Neural progenitor cell (in vitro differentiated cells): ENCODE results near the gene UPK2. TPM values are rescaled to one million over a fixed set of nuclear protein-coding genes. Genes with fewer than 3 reads are reported as not detected.
"Not testable (repeated sequence)": the region's sequence is repeated elsewhere in the genome, so short reads cannot be mapped to it uniquely, and the experiment has no call there.

Source experiments
- DNase-seq: peaks from one replicate; pipeline ENCODE4 v3.0.0-alpha.2; 2016; ENCODE audit warnings: low spot score
- H2AFZ ChIP-seq: fragments of 200-600 bp; sonication (generic); replicated peaks from 2 replicates; pipeline ENCODE4 v1.6.1; 2016; ENCODE audit warnings: antibody characterized with exemption
- H3F3A ChIP-seq: fragments of 200-600 bp; sonication (generic); 2 replicates; pipeline ENCODE4 v1.6.1; 2016; ENCODE audit warnings: antibody characterized with exemption, low read depth
- H3K27ac ChIP-seq: fragments of 200-600 bp; sonication (generic); 2 replicates; pipeline ENCODE4 v1.5.1; 2016; ENCODE audit warnings: mild to moderate bottlenecking
- H3K27me3 ChIP-seq: fragments of 200-600 bp; sonication (generic); 2 replicates; pipeline ENCODE4 v1.6.1; 2016; ENCODE audit warnings: mild to moderate bottlenecking, moderate library complexity
- H3K36me3 ChIP-seq: fragments of 200-600 bp; sonication (generic); 2 replicates; pipeline ENCODE4 v1.5.1; 2016
- H3K4me1 ChIP-seq: fragments of 200-600 bp; sonication (generic); 2 replicates; pipeline ENCODE4 v1.6.1; 2016; ENCODE audit warnings: mixed run types
- H3K4me2 ChIP-seq: fragments of 200-600 bp; sonication (generic); 2 replicates; pipeline ENCODE4 v1.6.1; 2016
- H3K4me3 ChIP-seq: fragments of 200-600 bp; sonication (generic); 2 replicates; pipeline ENCODE4 v1.5.1; 2016
- H3K79me2 ChIP-seq: fragments of 200-600 bp; sonication (generic); 2 replicates; pipeline ENCODE4 v1.6.1; 2016; ENCODE audit warnings: low read depth
- H3K9ac ChIP-seq: fragments of 200-600 bp; sonication (generic); 2 replicates; pipeline ENCODE4 v1.6.1; 2016
- H3K9me3 ChIP-seq: fragments of 200-600 bp; sonication (generic); 2 replicates; pipeline ENCODE4 v1.5.1; 2016; ENCODE audit warnings: low read depth
- H4K20me1 ChIP-seq: fragments of 200-600 bp; sonication (generic); 2 replicates; pipeline ENCODE4 v1.6.1; 2016; ENCODE audit warnings: low read depth
- H3K27ac Mint-ChIP-seq: 3 replicates; pipeline ENCODE4 v1.8.0; 2021; ENCODE audit warnings: mixed read lengths
- H3K27me3 Mint-ChIP-seq: 2 replicates; pipeline ENCODE4 v1.8.0; 2022; ENCODE audit warnings: low read depth, mild to moderate bottlenecking, inconsistent platforms, moderate library complexity, mixed read lengths; ENCODE audit not compliant: insufficient read depth
- H3K36me3 Mint-ChIP-seq: 3 replicates; pipeline ENCODE4 v1.8.0; 2021; ENCODE audit warnings: mixed read lengths
- H3K4me1 Mint-ChIP-seq: 3 replicates; pipeline ENCODE4 v1.8.0; 2021; ENCODE audit warnings: mixed read lengths
- H3K4me3 Mint-ChIP-seq: 3 replicates; pipeline ENCODE4 v1.8.0; 2021; ENCODE audit warnings: mild to moderate bottlenecking, moderate library complexity, mixed read lengths
- H3K9me3 Mint-ChIP-seq: 3 replicates; pipeline ENCODE4 v1.8.0; 2020; ENCODE audit warnings: mixed read lengths
- CTCF ChIP-seq: fragments of 200-600 bp; sonication (generic); IDR thresholded peaks from 2 replicates; pipeline ENCODE4 v1.5.1; 2017; ENCODE audit warnings: antibody characterized with exemption, mild to moderate bottlenecking
- EZH2 ChIP-seq: fragments of 200-600 bp; sonication (generic); IDR thresholded peaks from 2 replicates; pipeline ENCODE4 v1.6.1; 2017; ENCODE audit warnings: antibody characterized with exemption, mild to moderate bottlenecking, moderate library complexity
- EZH2phosphoT487 ChIP-seq: fragments of 200-600 bp; sonication (generic); IDR thresholded peaks from 2 replicates; pipeline ENCODE4 v1.6.1; 2017; ENCODE audit warnings: antibody characterized with exemption
- total RNA-seq: library from RNA; depleted of rRNA; stranded (reverse); fragments of >200 nt; gene quantifications from 2 replicates; pipeline ENCODE4 v1.2.3, GENCODE V29; 2015; ENCODE audit warnings: low replicate concordance

Gene UPK2
- total RNA-seq, 1 donor from 2014 or later, result not detected

- Histone ChIP-seq H3K36me3 (no peaks in the 10 kb centered on the region), H3K4me1 (no peaks in the 10 kb centered on the region), H3K9me3 (no peaks in the 10 kb centered on the region), H3K27me3 (peaks cover 4% of the 10 kb centered on the region), H3F3A (no peaks in the 10 kb centered on the region), H3K9ac (no peak overlapping the region), H3K4me2 (no peak overlapping the region), H3K79me2 (no peaks in the 10 kb centered on the region), H3K27ac (no peak overlapping the region), H3K4me3 (no peak overlapping the region), H2AFZ (no peak overlapping the region), H4K20me1 (no peaks in the 10 kb centered on the region)
- Mint-ChIP-seq H3K4me3 (no peak overlapping the region), H3K27me3 (peaks cover 10% of the 10 kb centered on the region), H3K36me3 (no peaks in the 10 kb centered on the region), H3K4me1 (peaks cover 20% of the 10 kb centered on the region), H3K27ac (no peak overlapping the region), H3K9me3 (no peaks in the 10 kb centered on the region)
- DNase-seq, result no peak
- TF ChIP-seq EZH2phosphoT487, result no peak
Measured at GRCh38 chr11:118958577-118958976, 2.5 kb downstream of the UPK2 start.

- Histone ChIP-seq H3K4me2 (no peak overlapping the region), H3K27ac (no peak overlapping the region), H2AFZ (peak overlapping the region; percentile 34), H3K27me3 (no peaks in the 10 kb centered on the region), H3K9ac (no peak overlapping the region), H3K4me3 (no peak overlapping the region), H3K4me1 (no peaks in the 10 kb centered on the region), H3K36me3 (no peaks in the 10 kb centered on the region), H3K79me2 (no peaks in the 10 kb centered on the region), H4K20me1 (no peaks in the 10 kb centered on the region), H3K9me3 (no peaks in the 10 kb centered on the region), H3F3A (no peaks in the 10 kb centered on the region)
- Mint-ChIP-seq H3K27ac (no peak overlapping the region), H3K4me1 (peaks cover 3% of the 10 kb centered on the region), H3K4me3 (no peak overlapping the region), H3K27me3 (peaks cover 10% of the 10 kb centered on the region), H3K36me3 (no peaks in the 10 kb centered on the region), H3K9me3 (no peaks in the 10 kb centered on the region)
- DNase-seq, result no peak
- no peak for TF ChIP-seq CTCF
Measured at GRCh38 chr11:118961189-118961588, 5.1 kb downstream of the UPK2 start.

GRCh38 chr11:118961591-118961990 is 5.5 kb downstream of the UPK2 start:
- no peaks in the 10 kb centered on the region for H3K79me2 ChIP-seq
- DNase-seq, result no peak
- H3K36me3 Mint-ChIP-seq, result no peaks in the 10 kb centered on the region
- H3K27ac Mint-ChIP-seq, result no peak overlapping the region
- no peaks in the 10 kb centered on the region for H3K9me3 ChIP-seq
- H3K4me1 ChIP-seq, result no peaks in the 10 kb centered on the region
- H3K27ac ChIP-seq, result no peak overlapping the region
- H3K27me3 ChIP-seq, result no peaks in the 10 kb centered on the region
- H3K36me3 ChIP-seq, result no peaks in the 10 kb centered on the region
- peak overlapping the region; percentile 34 for H2AFZ ChIP-seq
- H3K27me3 Mint-ChIP-seq, result peaks cover 8% of the 10 kb centered on the region
- H3K9ac ChIP-seq, result no peak overlapping the region
- H3K4me3 ChIP-seq, result no peak overlapping the region
- H3K4me3 Mint-ChIP-seq, result no peak overlapping the region
- H3K4me2 ChIP-seq, result no peak overlapping the region
- TF ChIP-seq EZH2phosphoT487, result no peak
- no peaks in the 10 kb centered on the region for H3K9me3 Mint-ChIP-seq
- H4K20me1 ChIP-seq, result no peaks in the 10 kb centered on the region
- no peaks in the 10 kb centered on the region for H3F3A ChIP-seq
- H3K4me1 Mint-ChIP-seq, result no peaks in the 10 kb centered on the region

- not testable (repeated sequence) for H3K4me1 Mint-ChIP-seq, H3K9ac ChIP-seq, H3K27me3 ChIP-seq, H3K36me3 Mint-ChIP-seq, H3K9me3 ChIP-seq, H3F3A ChIP-seq, DNase-seq, H2AFZ ChIP-seq, H3K36me3 ChIP-seq, H4K20me1 ChIP-seq, H3K9me3 Mint-ChIP-seq, H3K4me2 ChIP-seq, H3K27ac ChIP-seq, H3K4me3 Mint-ChIP-seq, H3K79me2 ChIP-seq, H3K27ac Mint-ChIP-seq, H3K4me1 ChIP-seq, H3K27me3 Mint-ChIP-seq, H3K4me3 ChIP-seq
Measured at GRCh38 chr11:118969508-118969907, 13.4 kb downstream of the UPK2 start.

- no peak within 1 kb of the TSS for H3K4me3 ChIP-seq
- no peak within 1 kb of the TSS for H3K4me3 Mint-ChIP-seq
- peaks cover 4% of the 10 kb centered on the region for H3K4me1 ChIP-seq
- H3F3A ChIP-seq, result no peaks in the 10 kb centered on the region
- H3K27me3 ChIP-seq, result no peaks in the 10 kb centered on the region
- peaks cover 8% of the 10 kb centered on the region for H3K9me3 Mint-ChIP-seq
- peaks cover 3% of the 10 kb centered on the region for H3K27me3 Mint-ChIP-seq
- H3K9me3 ChIP-seq, result no peaks in the 10 kb centered on the region
- no peak within 1 kb of the TSS for H3K27ac Mint-ChIP-seq
- H3K36me3 Mint-ChIP-seq, result peaks cover 2% of the 10 kb centered on the region
- no peak for DNase-seq
- no peak within 1 kb of the TSS for H3K4me2 ChIP-seq
- H2AFZ ChIP-seq, result no peak within 1 kb of the TSS
- no peak within 1 kb of the TSS for H3K9ac ChIP-seq
- H3K79me2 ChIP-seq, result no peaks in the 10 kb centered on the region
- H3K27ac ChIP-seq, result no peak within 1 kb of the TSS
- H4K20me1 ChIP-seq, result no peaks in the 10 kb centered on the region
- TF ChIP-seq EZH2 (no peak), CTCF (no peak)
- no peaks in the 10 kb centered on the region for H3K36me3 ChIP-seq
- peaks cover 6% of the 10 kb centered on the region for H3K4me1 Mint-ChIP-seq
Measured at GRCh38 chr11:118971646-118972045, 15.5 kb downstream of the UPK2 start, which contains the start of gene FOXR1. Gene FOXR1, plus strand, starts transcription at chr11:118971761. Its CDS starts 171 bp downstream, at chr11:118971932.
